Stimulated activated CD8-positive, alpha-beta memory T cell treated with anti-CD3 and anti-CD28 coated beads, Interleukin-15, amount 100 ng/mL, for 4 hours (primary cell): ENCODE data around the gene NT5DC3.

Experiments used
- DNase-seq, 2 donors: peaks; one replicate each; pipeline ENCODE4 v3.0.0-alpha.2; 2020; ENCODE audit warnings: low read depth in 2 of 2

The NT5DC3 gene

DNA sequence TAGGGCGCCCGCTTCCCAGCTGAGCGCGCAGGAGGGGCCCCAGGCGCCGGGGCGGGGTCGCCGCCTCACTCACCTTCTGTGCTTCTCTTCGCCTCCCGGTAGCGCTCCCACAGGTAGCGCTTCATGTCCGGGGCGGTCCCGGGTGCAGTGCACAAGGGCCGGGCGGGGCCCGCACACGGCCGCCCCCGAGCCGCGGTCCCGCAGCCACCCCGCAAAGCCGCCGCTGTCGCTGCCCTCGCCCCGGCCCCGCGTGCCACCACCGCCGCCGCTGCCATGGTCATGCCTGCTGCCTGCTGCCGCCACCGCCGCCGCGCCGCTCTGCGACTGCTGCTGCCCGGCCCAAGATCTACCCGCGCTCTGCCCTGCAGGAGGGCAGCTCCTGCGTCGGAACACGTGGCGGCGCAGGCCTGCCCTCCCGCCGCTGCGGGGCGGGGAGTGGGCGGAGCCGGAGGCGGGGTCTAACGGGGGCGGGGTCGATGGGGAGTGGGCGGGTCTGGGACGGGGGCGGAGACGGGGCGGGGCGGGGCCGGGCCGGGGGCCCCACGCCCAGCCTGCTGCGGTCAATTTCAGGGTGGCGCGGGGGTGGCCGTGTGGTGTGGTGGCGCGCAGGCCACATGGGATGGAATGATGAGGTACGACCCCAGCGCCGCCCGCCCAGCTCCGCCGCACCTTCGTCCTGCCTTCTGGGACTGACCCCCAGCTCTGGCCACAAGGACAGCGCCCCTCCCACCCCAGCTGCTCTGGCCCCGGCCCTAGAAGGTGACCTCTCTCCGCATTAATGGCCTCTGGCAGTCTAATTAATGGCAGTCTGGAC is at the start of gene NT5DC3:
TSS of gene NT5DC3 (minus strand) at position 359 of the 814 bp plus-strand sequence. CDS start at position 281, 78 bp downstream.
- peak; percentile 56 to 69 for DNase-seq

DNA sequence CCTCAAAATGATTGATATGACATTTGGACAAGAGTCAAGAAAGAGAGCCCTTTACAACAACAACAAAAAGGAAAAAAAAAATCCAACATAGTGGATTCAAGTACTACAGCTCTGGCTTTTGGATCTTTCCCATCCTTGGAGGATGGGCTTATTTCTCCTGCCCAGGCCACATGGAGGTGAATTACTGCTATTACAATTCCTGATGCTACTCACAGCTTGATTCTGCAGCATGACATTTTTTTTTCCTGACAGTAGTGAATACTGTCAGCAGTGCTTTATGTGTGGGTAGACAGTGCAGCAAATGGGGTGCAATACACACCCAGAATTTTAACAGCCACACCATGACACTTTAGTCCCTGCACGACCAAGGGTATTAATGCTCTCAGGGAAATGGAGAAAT is 46.7 kb upstream of the NT5DC3 start:
- DNase-seq, result no peak

DNA sequence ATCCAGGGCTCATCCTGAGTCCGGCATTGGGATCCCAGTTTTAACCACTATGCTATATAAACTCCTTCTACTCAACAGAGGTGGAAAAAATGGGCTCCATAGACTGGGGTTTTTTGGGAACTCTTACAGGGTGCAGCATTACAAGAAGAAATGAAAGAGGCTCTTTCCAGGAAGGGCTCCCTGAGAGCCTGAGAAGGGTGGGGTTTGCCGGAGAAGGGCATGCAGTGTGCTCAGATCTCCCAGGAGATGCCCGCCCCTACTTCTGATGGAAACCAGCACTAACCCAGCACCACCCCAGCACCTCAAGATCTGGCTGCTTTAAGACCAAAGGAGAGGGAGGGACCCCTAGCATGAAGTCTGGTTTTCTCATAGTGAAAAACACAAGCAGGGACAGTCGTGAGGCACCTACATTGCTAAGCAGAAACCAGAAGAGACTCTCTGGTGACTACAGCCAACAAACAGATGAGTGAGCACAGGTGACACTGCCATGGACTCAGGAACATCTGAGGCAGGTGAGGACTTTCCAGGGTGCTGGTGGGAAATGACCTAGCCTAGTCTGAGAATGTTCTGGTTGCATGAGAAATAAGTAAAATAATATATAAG is 45.3 kb upstream of the NT5DC3 start:
- DNase-seq, result no peak

DNA sequence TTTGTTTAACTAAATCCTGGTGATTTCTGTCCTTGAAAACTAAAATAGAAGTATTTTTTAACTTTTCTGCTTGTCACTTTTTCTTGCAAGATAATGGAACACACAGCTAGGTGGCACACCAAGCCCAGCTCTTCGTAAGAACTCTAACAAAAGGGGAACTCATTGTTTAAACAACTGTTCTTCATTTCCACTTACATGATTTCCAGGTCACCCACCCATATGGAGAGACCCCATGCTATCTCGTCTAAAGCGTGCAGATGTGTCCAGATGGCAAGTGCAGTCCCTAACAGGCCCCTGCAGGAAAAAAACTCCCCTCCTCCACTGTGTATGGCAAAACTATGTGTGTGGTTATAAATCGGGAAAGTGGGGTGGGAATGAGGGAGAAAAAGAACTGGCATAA is 43.3 kb upstream of the NT5DC3 start:
- no peak for DNase-seq

DNA sequence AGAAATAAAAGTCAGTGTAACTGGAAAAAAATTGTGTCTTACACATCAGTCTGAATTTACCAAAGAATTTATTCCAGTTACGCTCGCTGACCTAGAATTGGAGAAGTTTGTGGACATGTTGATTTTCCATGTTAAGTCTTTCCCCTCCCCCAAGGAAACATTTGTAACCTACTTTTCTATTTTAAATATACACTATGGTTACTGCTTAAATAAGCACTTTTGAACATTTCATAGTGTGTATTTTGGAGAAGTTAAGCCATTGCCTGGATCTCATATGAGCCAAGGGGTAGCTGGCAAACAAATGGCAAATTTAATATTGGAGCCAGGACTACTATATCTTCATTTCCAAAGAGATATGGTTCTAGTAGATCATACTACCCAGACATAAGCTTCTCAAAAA is 42.9 kb upstream of the NT5DC3 start:
- no peak for DNase-seq

DNA sequence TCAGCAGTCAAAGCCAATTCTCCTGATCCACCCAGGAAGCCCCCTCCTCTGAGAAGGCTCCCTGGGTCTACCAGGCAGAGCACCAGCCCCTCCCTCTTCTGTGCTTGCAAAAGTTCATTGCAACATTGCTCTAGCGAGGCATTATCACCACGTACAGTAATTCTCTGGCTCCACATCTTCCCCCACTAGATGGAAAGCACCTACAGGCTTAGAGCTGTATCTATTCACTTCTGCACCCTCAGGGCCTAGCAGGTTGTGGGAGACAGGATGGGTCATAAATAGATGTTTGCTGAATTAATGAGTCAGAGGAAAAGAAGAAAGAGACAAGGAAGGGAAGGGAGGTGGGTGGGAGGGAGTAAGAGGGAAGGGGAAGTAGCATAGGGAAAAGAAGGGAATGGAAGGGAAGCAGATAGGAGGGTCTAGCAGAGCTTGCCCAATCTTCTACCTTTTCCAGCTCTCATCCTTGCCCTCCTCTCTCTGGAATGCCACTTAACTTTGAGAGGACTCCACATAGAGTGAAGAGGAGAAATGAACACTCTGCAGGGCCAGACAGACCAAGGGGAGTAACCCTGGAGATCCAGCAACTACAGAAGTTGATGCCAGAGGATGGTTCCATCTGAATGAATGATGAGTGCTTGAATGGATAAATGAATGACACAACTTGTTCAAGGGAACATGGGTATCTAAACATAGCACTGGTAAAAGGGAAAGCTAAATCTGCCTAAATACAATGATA is 42.0 kb upstream of the NT5DC3 start:
- no peak for DNase-seq

DNA sequence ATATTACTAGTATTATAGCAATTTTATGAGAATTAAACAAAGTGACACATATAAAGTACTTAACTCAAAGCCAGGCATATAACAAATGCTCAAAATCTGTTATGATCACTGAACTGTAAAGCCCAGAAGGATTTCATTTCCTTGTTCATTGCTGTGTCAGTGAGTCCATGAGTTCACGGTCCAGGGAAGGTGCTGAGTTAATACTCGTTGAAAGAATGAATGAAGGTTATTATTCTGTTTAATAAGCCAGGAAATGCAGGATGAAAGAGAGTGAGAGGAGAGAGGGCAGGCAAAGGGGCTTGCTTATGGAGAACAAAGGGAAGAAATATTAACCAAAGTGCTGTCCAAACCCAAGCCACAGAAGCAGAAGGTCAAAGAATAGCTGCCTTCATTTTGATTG is 40.2 kb upstream of the NT5DC3 start:
- DNase-seq, result no peak

DNA sequence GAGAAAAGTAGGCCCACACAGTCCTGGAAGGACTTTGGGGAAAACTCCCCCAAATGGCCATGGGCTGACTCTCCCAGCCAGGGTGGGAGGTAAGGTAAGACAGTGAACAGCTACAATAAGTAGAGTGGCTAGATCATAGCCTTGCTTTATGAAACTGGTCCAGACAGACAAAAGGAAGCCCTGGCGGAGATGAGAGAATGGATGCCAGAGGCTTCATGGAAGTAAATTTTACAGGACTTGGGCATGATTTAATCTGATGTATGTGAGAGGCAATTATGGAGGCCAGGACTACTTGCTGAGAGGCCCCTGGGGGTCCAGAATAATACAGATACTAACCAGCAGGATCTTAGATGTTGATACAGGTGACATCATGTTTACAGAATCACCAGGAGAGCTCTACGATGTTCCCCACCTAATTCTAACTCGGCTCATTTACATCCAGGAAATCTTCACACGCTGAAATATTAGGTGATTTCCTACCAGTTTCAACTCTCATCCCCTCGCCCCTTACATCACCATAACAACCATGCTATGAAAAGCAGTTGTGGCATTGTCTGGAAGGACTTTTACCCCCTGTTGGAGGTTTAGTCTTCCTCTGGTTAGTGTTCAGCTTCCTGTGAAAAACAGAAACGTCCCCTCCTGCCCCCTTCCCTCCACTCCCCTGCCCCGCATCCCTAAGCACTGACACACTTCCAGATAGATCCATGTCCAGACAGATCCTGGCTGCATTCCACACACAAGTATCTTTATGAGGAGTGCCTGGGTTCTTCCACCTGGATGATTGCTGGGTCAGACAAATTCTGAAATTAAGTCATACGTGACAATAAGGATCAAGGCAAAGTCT is 39.5 kb upstream of the NT5DC3 start:
- no peak for DNase-seq

DNA sequence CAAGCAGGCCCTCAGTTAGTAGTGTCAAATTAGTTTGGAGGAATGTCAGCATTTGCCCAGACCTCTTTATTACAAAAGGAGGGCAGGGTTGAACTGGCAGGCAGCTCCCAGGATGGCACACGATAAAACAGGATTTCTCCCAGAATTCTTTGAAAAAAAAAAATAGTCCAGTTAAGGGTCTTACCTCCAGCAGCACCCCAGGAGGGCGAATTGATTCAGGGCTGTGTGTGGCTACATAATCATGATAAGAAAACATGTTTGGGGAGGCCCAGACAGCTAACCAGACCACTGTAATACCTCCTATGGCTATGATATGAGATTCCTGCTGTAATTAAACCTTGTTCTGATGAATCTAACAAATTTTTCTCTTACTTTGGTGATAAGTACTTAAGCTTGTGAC is 38.8 kb upstream of the NT5DC3 start:
- no peak for DNase-seq

DNA sequence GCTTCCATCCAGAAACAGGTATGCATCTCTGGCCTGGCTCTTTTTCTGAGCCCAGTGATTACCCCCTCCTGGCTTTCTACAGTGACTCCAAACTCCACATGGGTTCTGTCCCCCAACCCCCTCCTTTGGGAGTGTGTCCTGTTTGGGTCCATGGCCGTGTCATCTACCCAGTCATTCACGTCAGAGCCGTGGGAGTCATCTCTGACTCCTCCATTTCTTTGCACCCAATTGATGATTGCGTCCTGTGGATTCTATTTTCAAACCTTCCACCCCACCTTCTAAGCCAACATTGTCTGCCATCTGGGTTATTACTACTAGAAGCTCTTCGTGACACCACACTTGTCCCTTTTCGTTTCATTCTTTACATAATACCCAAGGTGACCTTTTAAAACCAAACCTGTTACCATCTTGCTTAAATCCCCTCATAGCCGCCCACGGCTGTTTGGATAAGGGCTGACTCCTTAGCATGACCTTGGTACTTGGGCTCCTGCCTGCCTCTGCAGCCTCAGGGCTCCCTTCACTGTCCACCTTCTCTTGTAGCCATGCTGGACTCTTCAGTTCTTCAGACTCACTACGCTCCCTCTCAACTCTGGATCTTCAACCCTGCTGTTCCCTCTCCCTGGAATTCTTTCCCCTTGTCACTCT is 38.1 kb upstream of the NT5DC3 start:
- DNase-seq, result no peak

DNA sequence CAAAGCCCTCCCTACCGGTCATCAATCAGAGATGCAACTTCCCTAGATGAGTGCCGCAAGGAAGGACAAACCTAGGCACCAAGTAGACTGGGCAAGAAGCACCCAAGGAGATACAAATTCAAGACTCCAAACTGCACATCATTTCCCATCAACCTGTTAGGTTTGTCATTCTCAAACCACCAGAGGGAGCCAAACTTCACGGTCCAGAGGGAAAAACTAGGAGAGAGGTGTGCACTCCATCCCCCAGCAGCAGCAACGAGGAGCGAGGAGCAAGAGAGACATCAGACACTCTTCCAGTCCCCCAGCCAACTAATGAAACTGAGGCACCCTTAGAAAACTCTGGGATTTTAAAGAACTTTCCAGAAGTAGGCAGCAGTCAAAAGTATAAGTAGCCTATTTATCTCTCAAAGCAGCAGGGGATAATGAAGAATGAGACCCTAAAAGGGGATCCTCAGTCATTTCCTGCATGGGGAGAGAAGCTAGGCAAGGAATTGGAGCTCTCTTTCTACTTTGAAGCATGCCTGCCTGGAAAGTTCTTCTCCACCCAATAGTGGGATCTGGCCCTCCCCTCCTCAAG is 37.0 kb upstream of the NT5DC3 start:
- DNase-seq, result peak in 1 of 2 donors; percentile 26

DNA sequence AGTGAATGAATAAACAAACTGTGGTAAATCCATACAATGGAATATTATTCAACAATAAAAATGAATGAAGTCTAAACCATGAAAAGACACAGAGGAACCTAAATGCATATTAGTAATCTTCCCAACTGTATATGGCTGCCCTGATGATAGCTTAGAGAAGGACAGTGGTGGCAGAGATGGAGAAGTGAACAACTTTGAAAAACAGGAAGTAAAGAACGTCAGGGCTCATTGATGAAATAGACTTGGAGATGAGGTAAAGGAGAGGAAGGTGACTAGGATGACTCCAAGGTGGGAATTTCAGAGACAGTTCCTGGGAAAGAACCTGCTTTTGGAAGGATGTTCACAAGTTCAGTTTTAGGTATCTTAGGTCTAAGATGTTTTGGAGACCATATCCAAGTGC is 36.3 kb upstream of the NT5DC3 start:
- no peak for DNase-seq

DNA sequence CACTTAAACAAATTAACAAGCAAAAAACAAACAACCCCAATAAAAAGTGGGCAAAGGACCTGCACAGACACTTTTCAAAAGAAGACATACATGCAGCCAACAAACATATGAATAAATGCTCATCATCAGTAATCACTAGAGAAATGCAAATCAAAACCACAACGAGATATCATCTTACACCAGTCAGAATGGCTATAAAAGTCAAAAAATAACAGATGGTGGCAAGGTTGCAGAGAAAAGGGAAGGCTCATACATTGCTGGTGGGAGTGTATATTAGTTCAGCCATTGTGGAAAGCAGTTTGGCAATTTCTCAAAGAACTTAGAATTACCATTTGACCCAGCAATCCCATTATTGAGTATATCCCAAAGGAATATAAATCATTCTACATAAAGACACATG is 34.6 kb upstream of the NT5DC3 start:
- DNase-seq, result no peak

DNA sequence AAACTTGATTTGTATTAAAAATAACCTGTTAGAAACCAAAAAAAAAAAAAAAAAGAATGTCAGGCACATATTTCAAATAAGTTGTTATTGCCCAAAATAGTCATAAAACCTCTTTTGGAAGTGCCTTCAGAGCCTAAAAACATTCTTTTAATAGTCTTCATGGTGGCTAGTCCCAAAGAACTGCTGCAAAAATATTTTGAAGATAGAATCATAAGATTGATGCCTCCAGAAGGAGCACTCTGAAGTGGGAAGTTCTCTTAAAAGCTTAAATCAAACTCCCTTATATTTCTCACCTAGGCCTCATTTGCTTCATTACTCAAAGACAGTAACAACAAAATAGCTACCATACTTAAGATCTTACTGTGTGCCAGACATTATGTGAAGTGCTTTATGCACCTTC is 27.2 kb upstream of the NT5DC3 start:
- no peak for DNase-seq

DNA sequence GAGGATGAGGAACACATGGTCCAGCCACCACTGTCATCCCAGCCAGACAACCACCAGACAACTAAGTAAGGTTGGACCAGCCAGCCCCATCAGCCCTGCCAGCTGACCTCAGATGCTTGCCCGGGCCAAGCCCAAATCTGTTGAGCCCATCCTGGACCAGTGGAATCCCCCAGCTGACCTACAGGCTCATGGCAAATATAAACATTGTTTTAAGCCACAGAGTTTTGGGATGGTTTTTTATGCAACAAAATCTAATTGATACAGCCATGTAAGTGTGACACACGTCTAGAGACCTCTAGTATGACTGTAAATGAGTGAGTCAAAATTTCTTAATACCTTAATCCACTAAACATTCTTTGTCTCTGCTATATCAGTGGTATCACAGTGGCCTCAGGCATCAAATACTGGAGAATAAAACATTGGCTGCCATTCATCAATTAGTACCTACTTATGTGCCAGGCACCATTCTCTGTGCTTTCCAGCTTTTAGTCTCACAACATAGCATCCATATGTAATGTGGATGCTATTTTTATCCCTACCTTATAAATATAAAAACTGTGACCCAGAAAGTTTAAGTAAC is 24.2 kb upstream of the NT5DC3 start:
- no peak for DNase-seq

DNA sequence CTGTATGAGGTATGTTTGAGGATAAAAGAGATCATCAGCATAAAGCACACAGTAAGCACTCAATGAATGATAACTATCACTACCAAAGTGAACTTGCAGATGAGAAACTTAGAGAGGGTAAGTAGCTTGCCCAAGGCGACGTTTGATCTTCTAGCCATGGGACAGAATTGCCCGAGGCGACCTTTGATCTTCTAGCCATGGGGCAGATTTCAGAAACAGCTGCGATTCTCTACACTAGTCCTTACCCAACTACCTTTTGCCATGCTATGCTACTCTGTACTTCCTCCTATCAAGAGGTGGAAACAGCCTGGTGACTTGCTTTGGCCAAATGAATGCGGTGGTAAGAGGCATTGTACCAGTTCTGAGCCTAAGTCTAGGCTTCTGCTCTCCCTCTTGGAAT is 23.7 kb upstream of the NT5DC3 start:
- no peak for DNase-seq

DNA sequence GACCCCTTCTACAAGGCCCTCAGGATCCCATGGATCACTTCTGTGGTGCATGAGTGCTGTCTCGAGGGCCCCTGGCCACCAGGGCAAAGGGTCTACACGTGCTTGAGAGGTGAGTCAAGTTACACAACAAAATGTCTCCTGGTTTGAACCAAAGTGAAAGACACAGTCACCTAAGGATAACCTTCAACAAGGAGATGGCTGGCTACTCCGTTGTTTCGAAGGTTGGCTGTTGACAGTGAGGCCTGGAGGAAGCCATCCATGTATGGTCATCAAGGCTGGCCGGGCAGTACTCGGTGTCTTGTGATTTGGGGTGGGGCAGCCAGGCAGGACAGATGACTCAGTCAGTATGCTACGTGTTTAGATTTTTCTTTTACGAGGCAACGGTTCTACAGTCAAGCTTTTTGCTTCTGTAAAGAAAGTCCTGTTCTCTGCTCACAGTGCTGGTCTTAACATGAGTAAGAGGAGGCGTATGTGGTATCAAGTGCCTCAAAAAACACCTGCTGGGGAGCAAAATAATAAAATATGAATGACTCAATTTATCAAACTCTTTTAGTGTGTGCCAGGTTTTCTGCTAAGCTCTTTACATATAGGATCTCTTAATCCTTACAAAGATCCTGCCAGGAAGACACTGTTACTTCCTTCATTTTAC is 18.0 kb upstream of the NT5DC3 start:
- DNase-seq, result no peak

DNA sequence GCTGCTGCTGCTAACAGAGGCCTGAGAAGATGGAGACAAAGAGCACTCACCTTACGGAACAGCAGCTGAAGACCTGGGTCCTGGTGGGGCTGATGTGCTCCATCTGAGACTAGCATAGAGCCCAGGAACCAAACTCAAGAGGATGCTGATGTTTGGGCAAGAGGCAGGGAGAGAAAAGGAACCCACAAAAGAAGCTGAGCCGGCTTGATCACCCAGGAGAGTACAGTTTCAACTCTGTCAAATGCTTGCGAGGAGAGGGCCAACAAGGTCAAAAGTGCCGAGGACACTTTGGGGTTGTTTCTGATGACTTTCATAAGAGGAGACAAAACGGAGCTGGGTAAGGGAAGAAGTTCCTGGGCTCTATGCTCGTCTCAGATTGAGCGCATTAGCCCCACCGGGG is 17.3 kb upstream of the NT5DC3 start:
- DNase-seq, result no peak

DNA sequence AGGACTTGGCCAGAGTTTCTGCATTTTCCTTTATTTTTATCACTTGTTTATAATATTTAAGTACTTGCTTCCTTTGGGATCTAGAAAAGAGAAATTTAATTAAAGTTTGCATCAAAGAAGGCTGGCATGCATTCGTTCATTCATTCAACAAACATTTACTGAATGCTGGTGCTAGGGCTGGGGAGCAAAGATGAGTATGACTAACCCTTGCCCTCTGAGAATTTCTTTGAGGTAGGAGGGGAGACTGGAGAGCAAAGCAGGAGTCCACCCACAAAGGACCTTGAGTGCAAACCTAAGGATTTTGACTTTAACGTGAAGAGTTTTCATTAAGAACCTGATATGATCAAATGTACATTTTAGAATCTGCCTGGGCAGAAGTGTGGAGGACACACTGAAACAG is 16.1 kb upstream of the NT5DC3 start:
- DNase-seq, result no peak
